Measurements from ENCODE around the gene RGS6. TPM values are rescaled to one million over a fixed set of nuclear protein-coding genes. Genes with fewer than 3 reads are reported as not detected.
"Not testable (repeated sequence)": the region's sequence is repeated elsewhere in the genome, so short reads cannot be mapped to it uniquely, and the experiment has no call there.

Gene RGS6
- total and polyA plus RNA-seq, 7 donors, result 0.79 to 8.0 (median 1.6) TPM; not detected in 2

DNA sequence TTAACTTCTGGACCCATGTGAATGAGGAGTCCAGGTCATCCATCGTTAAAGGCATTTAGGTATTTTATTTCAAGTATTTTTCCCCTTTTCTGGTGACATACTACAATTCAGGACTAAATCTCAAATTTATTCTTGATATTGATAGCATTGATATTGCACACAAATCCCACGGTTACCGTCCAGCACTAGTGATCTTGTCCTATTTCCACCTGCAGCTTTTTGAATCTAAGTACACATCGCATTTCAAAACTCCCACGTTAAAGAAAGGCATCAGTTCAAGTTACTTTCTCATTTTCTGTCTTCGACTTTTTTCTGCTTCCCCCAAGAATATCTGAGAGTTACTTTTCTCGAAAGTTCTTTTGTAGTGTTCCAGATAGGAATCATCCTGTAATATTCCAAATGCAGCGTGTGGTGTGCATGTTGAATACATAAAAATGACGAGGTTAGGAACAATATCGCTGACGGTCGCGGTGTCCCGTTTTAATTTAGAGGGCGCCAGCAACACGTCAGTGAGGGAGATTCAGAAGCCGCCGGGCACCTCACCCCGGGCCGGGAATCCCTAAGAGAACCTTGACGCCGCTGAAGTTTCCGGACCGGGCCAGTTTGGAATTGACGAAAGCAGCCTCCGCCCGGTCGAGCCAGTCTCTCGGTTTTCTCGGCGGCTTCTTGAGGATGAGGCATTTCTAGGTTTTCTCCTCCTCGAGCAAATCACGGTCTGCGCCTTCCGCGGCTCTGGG, 569 bp upstream of the RGS6 start:
- Histone ChIP-seq H3K27me3 (peaks cover 9 to 53% (median 12%) of the 10 kb centered on the region in 3 donors), H3K4me1 (peaks cover 0 to 18% (median 14%) of the 10 kb centered on the region in 4 donors), H3K36me3 (no peaks in the 10 kb centered on the region), H3K4me3 (peak overlapping the region in 3 of 4 donors; percentile 33 to 44 (median 42)), H3K27ac (no peak overlapping the region), H3K9me3 (no peaks in the 10 kb centered on the region)
- TF ChIP-seq POLR2A (IDR thresholded peaks at IDR 0.05) (no peak), EP300 (IDR thresholded peaks at IDR 0.05) (no peak), POLR2AphosphoS5 (IDR thresholded peaks at IDR 0.05) (no peak)
- TF ChIP-seq, protein P1, sequence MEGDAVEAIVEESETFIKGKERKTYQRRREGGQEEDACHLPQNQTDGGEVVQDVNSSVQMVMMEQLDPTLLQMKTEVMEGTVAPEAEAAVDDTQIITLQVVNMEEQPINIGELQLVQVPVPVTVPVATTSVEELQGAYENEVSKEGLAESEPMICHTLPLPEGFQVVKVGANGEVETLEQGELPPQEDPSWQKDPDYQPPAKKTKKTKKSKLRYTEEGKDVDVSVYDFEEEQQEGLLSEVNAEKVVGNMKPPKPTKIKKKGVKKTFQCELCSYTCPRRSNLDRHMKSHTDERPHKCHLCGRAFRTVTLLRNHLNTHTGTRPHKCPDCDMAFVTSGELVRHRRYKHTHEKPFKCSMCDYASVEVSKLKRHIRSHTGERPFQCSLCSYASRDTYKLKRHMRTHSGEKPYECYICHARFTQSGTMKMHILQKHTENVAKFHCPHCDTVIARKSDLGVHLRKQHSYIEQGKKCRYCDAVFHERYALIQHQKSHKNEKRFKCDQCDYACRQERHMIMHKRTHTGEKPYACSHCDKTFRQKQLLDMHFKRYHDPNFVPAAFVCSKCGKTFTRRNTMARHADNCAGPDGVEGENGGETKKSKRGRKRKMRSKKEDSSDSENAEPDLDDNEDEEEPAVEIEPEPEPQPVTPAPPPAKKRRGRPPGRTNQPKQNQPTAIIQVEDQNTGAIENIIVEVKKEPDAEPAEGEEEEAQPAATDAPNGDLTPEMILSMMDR (IDR thresholded peaks at IDR 0.05), result no peak
- no peak for DNase-seq
- intact Hi-C loops (cut with DNase I), result loop anchor here (5.0 to 10.0 kb wide), 2 partner anchors 361 to 493 kb away; no protein-coding TSS in a partner anchor
- 9 to 12% methylated on average over 36 of the region's 36 CpGs for WGBS, 2 donors

DNA sequence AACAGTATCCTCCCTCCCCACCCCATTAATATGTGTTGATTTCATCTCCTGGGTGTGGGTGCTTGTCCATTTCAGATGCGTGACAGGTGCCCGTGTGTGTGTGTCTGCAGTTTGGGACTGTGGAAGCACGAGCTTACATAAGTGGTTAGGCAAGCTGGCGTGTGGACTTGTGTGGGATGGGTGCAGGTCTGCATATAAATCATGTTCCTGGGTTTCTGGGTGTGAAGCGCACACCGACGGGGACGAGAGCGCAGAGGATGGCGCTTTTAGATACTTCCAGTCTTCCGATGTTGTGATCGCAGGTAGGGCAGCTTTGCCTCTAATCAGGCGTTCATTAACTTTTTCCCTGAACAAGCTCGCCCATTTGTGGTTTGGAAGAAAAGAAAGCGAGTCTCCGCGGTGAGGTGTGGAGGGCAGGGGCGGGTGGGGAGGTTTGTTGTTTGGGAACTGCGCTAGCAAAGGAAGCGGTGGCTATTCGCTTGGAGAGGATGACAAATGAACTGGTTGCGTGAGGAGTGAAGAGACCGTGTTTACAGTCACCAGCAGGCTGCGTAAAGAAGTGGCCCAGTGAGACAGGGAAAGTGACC, 865 bp downstream of the RGS6 start:
- H3K4me1 ChIP-seq, result peaks cover 0 to 18% (median 14%) of the 10 kb centered on the region in 4 donors
- H3K9me3 ChIP-seq, result no peaks in the 10 kb centered on the region
- intact Hi-C loops (cut with DNase I), result loop anchor here (5.0 to 10.0 kb wide), 2 partner anchors 359 to 492 kb away; no protein-coding TSS in a partner anchor
- 2 to 7% methylated on average over 24 of the region's 24 CpGs for WGBS, 2 donors
- H3K36me3 ChIP-seq, result no peaks in the 10 kb centered on the region
- peak overlapping the region in 3 of 4 donors; percentile 33 to 44 (median 42) for H3K4me3 ChIP-seq
- no peak for DNase-seq
- peaks cover 9 to 55% (median 12%) of the 10 kb centered on the region in 3 donors for H3K27me3 ChIP-seq
- no peak overlapping the region for H3K27ac ChIP-seq
- TF ChIP-seq POLR2A (IDR thresholded peaks at IDR 0.05) (no peak), POLR2AphosphoS5 (IDR thresholded peaks at IDR 0.05) (no peak), EP300 (IDR thresholded peaks at IDR 0.05) (no peak)
- TF ChIP-seq, protein P1 (IDR thresholded peaks at IDR 0.05), result no peak

DNA sequence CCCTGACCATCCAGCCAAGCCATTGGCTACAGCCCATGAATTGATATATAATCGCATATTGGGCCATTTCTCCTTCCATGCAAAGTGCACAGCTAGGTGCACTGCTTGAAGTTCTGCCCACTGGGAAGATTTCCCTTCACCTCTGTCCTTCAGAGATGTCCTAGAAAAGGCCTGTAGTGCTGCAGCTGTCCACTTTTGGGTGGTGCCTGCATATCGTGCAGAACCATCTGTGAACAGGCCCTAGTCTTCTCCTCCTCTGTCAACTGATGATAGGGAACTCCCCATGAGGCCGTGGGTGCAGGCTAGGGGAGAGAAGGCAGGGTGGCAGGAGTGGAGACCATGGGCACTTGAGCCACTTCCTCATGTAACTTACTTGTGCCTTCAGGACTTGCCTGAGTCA, 6.0 kb downstream of the RGS6 start:
- not testable (repeated sequence) for DNase-seq, H3K4me3 ChIP-seq, H3K4me1 ChIP-seq, H3K36me3 ChIP-seq, H3K27ac ChIP-seq
- 74 to 82% methylated on average over 3 of the region's 3 CpGs for WGBS, 2 donors
- intact Hi-C loops (cut with DNase I), result loop anchor here (10.0 kb wide), 1 partner anchor 487 kb away; no protein-coding TSS in a partner anchor
- H3K9me3 ChIP-seq, result peaks cover 0 to 12% (median 6%) of the 10 kb centered on the region in 4 donors
- H3K27me3 ChIP-seq, result peaks cover 0 to 28% (median 3%) of the 10 kb centered on the region in 3 donors

DNA sequence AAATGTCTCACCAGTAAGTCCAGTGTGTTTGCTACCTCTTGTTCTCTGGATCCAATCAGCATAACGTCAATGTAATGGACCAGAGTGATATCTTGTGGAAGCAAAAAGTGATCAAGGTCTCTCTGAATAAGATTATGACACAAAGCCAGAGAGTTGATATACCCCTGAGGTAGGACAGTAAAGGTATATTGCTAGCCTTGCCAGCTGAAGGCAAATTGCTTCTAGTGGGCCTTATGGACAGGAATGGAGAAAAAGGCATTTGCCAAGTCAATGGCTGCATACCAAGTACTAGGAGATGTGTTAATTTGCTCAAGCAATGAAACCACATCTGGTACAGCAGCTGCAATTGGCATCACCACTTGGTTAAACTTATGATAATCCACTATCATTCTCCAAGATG, 7.1 kb downstream of the RGS6 start:
- intact Hi-C loops (cut with DNase I), result loop anchor here (10.0 kb wide), 1 partner anchor 485 kb away; no protein-coding TSS in a partner anchor
- H3K4me1 ChIP-seq, H3K27ac ChIP-seq, H3K36me3 ChIP-seq, DNase-seq, H3K4me3 ChIP-seq: not testable (repeated sequence)
- 61 to 90% methylated on average over 1 of the region's 1 CpG for WGBS, 2 donors
- Histone ChIP-seq H3K27me3 (peaks cover 0 to 17% (median under 1%) of the 10 kb centered on the region in 3 donors), H3K9me3 (peaks cover 0 to 12% (median 6%) of the 10 kb centered on the region in 4 donors)

DNA sequence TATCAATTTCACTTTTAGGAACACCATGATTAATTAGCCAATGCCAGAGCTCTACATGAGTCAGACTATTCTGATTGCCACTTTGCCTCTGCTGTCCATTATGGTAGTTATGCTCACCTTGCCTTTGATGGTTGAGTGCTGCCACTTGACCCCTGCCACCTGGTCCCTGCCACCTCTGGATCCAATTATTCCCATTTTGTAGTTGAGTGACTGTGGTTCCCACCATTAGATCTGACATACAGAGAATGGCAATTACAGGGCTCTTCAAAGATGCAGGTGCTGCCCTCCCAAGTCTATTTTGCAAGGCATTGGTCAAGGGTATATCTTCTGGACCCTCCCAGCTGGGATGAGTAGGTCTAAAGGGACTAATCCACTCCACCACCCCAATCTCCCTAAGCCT, 8.3 kb downstream of the RGS6 start:
- H3K9me3 ChIP-seq, result peaks cover 0 to 12% (median 6%) of the 10 kb centered on the region in 4 donors
- H3K27me3 ChIP-seq; H3K4me3 ChIP-seq; H3K4me1 ChIP-seq; H3K36me3 ChIP-seq; H3K27ac ChIP-seq; intact Hi-C loops (cut with DNase I); DNase-seq: not testable (repeated sequence)

DNA sequence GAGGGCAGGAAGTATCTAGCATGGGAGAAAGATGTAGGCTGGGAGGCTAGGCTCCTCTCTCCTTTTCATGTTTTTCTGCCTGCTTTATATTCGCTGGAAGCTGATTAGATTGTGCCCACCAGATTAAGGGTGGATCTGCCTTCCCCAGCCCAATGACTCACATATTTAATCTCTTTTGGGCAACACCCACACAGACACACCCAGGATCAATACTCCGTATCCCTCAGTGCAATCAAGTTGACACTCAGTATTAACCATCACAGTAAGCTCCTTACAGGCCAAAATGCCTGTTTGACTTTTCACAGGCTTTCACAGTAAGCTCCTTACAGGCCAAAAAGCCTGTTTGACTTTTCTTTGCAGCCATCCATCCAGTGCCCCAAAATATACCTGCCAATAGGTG, 9.4 kb downstream of the RGS6 start:
- H3K27ac ChIP-seq; DNase-seq; H3K27me3 ChIP-seq; H3K4me1 ChIP-seq; H3K36me3 ChIP-seq; intact Hi-C loops (cut with DNase I); H3K4me3 ChIP-seq: not testable (repeated sequence)
- WGBS, 2 donors, result 75 to 92% methylated on average over 2 of the region's 2 CpGs
- H3K9me3 ChIP-seq, result peaks cover 0 to 12% (median 6%) of the 10 kb centered on the region in 4 donors
